ENCODE data around the gene LGI1.

GRCh38 chr10:93742633-93743349, 14.9 kb upstream of the LGI1 start:
- TF ChIP-seq CTCF (conservative IDR thresholded peaks at IDR 0.05 in 1 of 2, IDR thresholded peaks at IDR 0.05 in 1 of 2; ENCODE audit: extremely low read depth in 1 of 2, insufficient read depth in 1 of 2, low read depth in 1 of 2, low read length in 2 of 2), result no peak
- TF ChIP-seq EZH2 (IDR thresholded peaks at IDR 0.05; ENCODE audit: borderline replicate concordance, low read length), result no peak
